HEK293 (cell line): ENCODE results near the gene NTRK3.
"Not testable (repeated sequence)": the region's sequence is repeated elsewhere in the genome, so short reads cannot be mapped to it uniquely, and the experiment has no call there.

Experiments used
- CTCF ChIA-PET: fragments of 350-600 bp; formaldehyde crosslinking; extraction: SDS; loops from one replicate; lab custom pipeline; 2021; ENCODE audit warnings: antibody characterized with exemption; lab: Yijun Ruan, JAX
- POLR2A ChIA-PET: fragments of 300-600 bp; formaldehyde crosslinking; extraction: SDS; loops from one replicate; lab custom pipeline; 2020; ENCODE audit warnings: antibody characterized with exemption, inconsistent platforms; lab: Yijun Ruan, JAX
- H3K27ac ChIP-seq: fragments of 200-500 bp; sonication (Bioruptor generic); 2 replicates; pipeline ENCODE4 v1.5.1; 2014; ENCODE audit warnings: low read depth, low read length, control low read depth, inconsistent platforms; ENCODE audit errors: extremely low read depth
- H3K36me3 ChIP-seq, 2 experiments: fragments of 200-500 bp in 1 of 2; sonication (Bioruptor generic) in 1 of 2; 1 replicate in 1 of 2; 2 replicates in 1 of 2; pipeline ENCODE4 v1.5.1; 2014 to 2017; ENCODE audit warnings: inconsistent platforms in 2 of 2, low read length in 2 of 2; ENCODE audit not compliant: control insufficient read depth in 2 of 2, insufficient read depth in 1 of 2
- H3K4me1 ChIP-seq: fragments of 200-500 bp; sonication (Bioruptor generic); 2 replicates; pipeline ENCODE4 v1.5.1; 2014; ENCODE audit warnings: mild to moderate bottlenecking, low read length, inconsistent platforms; ENCODE audit not compliant: control insufficient read depth, insufficient read depth
- H3K4me3 ChIP-seq: 2 replicates; pipeline ENCODE4 v1.5.1; 2011; ENCODE audit warnings: low read depth, mild to moderate bottlenecking, control low read depth, low read length, moderate library complexity
- H3K9me3 ChIP-seq: fragments of 200-500 bp; sonication (Bioruptor generic); 2 replicates; pipeline ENCODE4 v1.5.1; 2014; ENCODE audit warnings: low read depth, low read length, inconsistent platforms; ENCODE audit not compliant: control insufficient read depth, insufficient read depth
- FEZF1 ChIP-seq: fragments of 450-650 bp; formaldehyde crosslinking; IDR thresholded peaks from 2 replicates; pipeline ENCODE4 v1.5.1; 2016; ENCODE audit warnings: missing biosample characterization, missing genetic modification characterization
- MZF1 ChIP-seq: fragments of 450-650 bp; formaldehyde crosslinking; IDR thresholded peaks from 2 replicates; pipeline ENCODE4 v1.5.1; 2017; ENCODE audit warnings: missing biosample characterization, missing genetic modification characterization, borderline replicate concordance
- OVOL3 ChIP-seq: fragments of 450-650 bp; formaldehyde crosslinking; IDR thresholded peaks from 2 replicates; pipeline ENCODE4 v1.5.1; 2016; ENCODE audit warnings: missing biosample characterization, missing genetic modification characterization
- PRDM1 ChIP-seq: fragments of 450-650 bp; formaldehyde crosslinking; IDR thresholded peaks from 2 replicates; pipeline ENCODE4; 2016; ENCODE audit warnings: missing biosample characterization, missing genetic modification characterization
- SP2 ChIP-seq: fragments of 450-650 bp; formaldehyde crosslinking; IDR thresholded peaks from 2 replicates; pipeline ENCODE4 v1.5.1; 2016; ENCODE audit warnings: missing biosample characterization, missing genetic modification characterization
- TRIM28 ChIP-seq: IDR thresholded peaks from 2 replicates; pipeline ENCODE4 v1.6.1; 2011; ENCODE audit warnings: low read length, control low read depth, borderline replicate concordance
- YY2 ChIP-seq: fragments of 450-650 bp; formaldehyde crosslinking; IDR thresholded peaks from 2 replicates; pipeline ENCODE4 v1.5.1; 2016; ENCODE audit warnings: missing biosample characterization, missing genetic modification characterization
- ZFP69B ChIP-seq: fragments of 450-650 bp; formaldehyde crosslinking; IDR thresholded peaks from 2 replicates; pipeline ENCODE4 v1.5.1; 2016; ENCODE audit warnings: missing biosample characterization, missing genetic modification characterization
- ZNF10 ChIP-seq: fragments of 450-650 bp; formaldehyde crosslinking; IDR thresholded peaks from 2 replicates; pipeline ENCODE4 v1.5.1; 2017; ENCODE audit warnings: missing biosample characterization, missing genetic modification characterization
- ZNF121 ChIP-seq: fragments of 450-650 bp; formaldehyde crosslinking; IDR thresholded peaks from 2 replicates; pipeline ENCODE4 v1.5.1; 2016; ENCODE audit warnings: missing biosample characterization, missing genetic modification characterization
- ZNF155 ChIP-seq: fragments of 450-650 bp; formaldehyde crosslinking; IDR thresholded peaks from 2 replicates; pipeline ENCODE4 v1.5.1; 2016; ENCODE audit warnings: missing biosample characterization, missing genetic modification characterization
- ZNF341 ChIP-seq: fragments of 450-650 bp; formaldehyde crosslinking; IDR thresholded peaks from 2 replicates; pipeline ENCODE4; 2016; ENCODE audit warnings: low read depth, missing biosample characterization, missing genetic modification characterization
- ZNF37A ChIP-seq: fragments of 450-650 bp; IDR thresholded peaks from 2 replicates; pipeline ENCODE4 v1.5.1; 2018; ENCODE audit warnings: missing biosample characterization, missing genetic modification characterization
- ZNF488 ChIP-seq: fragments of 450-650 bp; formaldehyde crosslinking; IDR thresholded peaks from 2 replicates; pipeline ENCODE4 v1.5.1; 2016; ENCODE audit warnings: missing biosample characterization, missing genetic modification characterization
- ZNF501 ChIP-seq: fragments of 450-650 bp; formaldehyde crosslinking; IDR thresholded peaks from 2 replicates; pipeline ENCODE4 v1.5.1; 2016; ENCODE audit warnings: missing biosample characterization, missing genetic modification characterization
- ZNF560 ChIP-seq: fragments of 450-650 bp; formaldehyde crosslinking; IDR thresholded peaks from 2 replicates; pipeline ENCODE4 v1.5.1; 2017; ENCODE audit warnings: missing biosample characterization, missing genetic modification characterization, borderline replicate concordance
- ZNF571 ChIP-seq: fragments of 450-650 bp; formaldehyde crosslinking; IDR thresholded peaks from 2 replicates; pipeline ENCODE4 v1.5.0; 2017; ENCODE audit warnings: missing biosample characterization, missing genetic modification characterization
- ZNF610 ChIP-seq: fragments of 450-650 bp; formaldehyde crosslinking; IDR thresholded peaks from 2 replicates; pipeline ENCODE4 v1.5.1; 2016; ENCODE audit warnings: missing biosample characterization, missing genetic modification characterization, borderline replicate concordance
- ZNF623 ChIP-seq: fragments of 450-650 bp; formaldehyde crosslinking; IDR thresholded peaks from 2 replicates; pipeline ENCODE4 v1.5.1; 2016; ENCODE audit warnings: missing biosample characterization, missing genetic modification characterization
- ZNF658 ChIP-seq: fragments of 450-650 bp; formaldehyde crosslinking; IDR thresholded peaks from 2 replicates; pipeline ENCODE4; 2016; ENCODE audit warnings: missing biosample characterization, missing genetic modification characterization
- ZNF660 ChIP-seq: fragments of 450-650 bp; IDR thresholded peaks from 2 replicates; pipeline ENCODE4 v1.5.1; 2018; ENCODE audit warnings: missing biosample characterization, mild to moderate bottlenecking, missing genetic modification characterization
- ZNF785 ChIP-seq: fragments of 450-650 bp; formaldehyde crosslinking; IDR thresholded peaks from 2 replicates; pipeline ENCODE4 v1.5.1; 2016; ENCODE audit warnings: missing biosample characterization, missing genetic modification characterization
- ZNF837 ChIP-seq: fragments of 450-650 bp; formaldehyde crosslinking; IDR thresholded peaks from 2 replicates; pipeline ENCODE4 v1.5.1; 2016; ENCODE audit warnings: missing biosample characterization, missing genetic modification characterization
- ZSCAN16 ChIP-seq: fragments of 450-650 bp; formaldehyde crosslinking; IDR thresholded peaks from 2 replicates; pipeline ENCODE4 v1.5.1; 2016; ENCODE audit warnings: missing biosample characterization, missing genetic modification characterization
- ZSCAN4 ChIP-seq: fragments of 450-650 bp; formaldehyde crosslinking; IDR thresholded peaks from 2 replicates; pipeline ENCODE4 v1.5.1; 2017; ENCODE audit warnings: missing biosample characterization, missing genetic modification characterization

Gene NTRK3

GRCh38 chr15:88035381-88035780 is 221.2 kb downstream of the NTRK3 start:
- TF ChIP-seq FEZF1: no peak
- TF ChIP-seq MZF1 (tag by site-specific recombination): no peak
- TF ChIP-seq ZNF785 (tag by site-specific recombination): no peak
- no peak for TF ChIP-seq ZNF571
- no peak for TF ChIP-seq ZNF501 (tag by site-specific recombination)
- no peak for TF ChIP-seq ZNF37A (tag by site-specific recombination)
- no peak for TF ChIP-seq ZNF660 (tag by site-specific recombination)
- no peak for TF ChIP-seq ZNF560 (tag by site-specific recombination)
- TF ChIP-seq OVOL3 (tag by site-specific recombination): no peak
- TF ChIP-seq ZNF837 (tag by site-specific recombination): no peak
- no peak for TF ChIP-seq ZNF10
- TF ChIP-seq ZSCAN4: no peak
- TF ChIP-seq ZNF623 (tag by site-specific recombination): no peak
- TF ChIP-seq ZSCAN16 (tag by site-specific recombination): no peak
- Histone ChIP-seq H3K36me3 (no peaks in the 10 kb centered on the region), H3K9me3 (no peaks in the 10 kb centered on the region), H3K4me1 (no peaks in the 10 kb centered on the region), H3K4me3 (no peak overlapping the region), H3K27ac (no peak overlapping the region)
- ChIA-PET POLR2A (no interaction called here), CTCF (no interaction called here)

GRCh38 chr15:88033421-88033820 is 223.1 kb downstream of the NTRK3 start:
- H3K4me3 ChIP-seq, H3K27ac ChIP-seq, H3K4me1 ChIP-seq, H3K9me3 ChIP-seq, H3K36me3 ChIP-seq, POLR2A ChIA-PET: not testable (repeated sequence)
- CTCF ChIA-PET: interaction anchor here (0.6 to 0.9 kb wide), 2 partner anchors 8 to 310 kb away, joined by 3 read pairs; no protein-coding TSS in a partner anchor

- Histone ChIP-seq H3K36me3 (no peaks in the 10 kb centered on the region), H3K4me3 (no peak overlapping the region), H3K4me1 (no peaks in the 10 kb centered on the region), H3K27ac (no peak overlapping the region), H3K9me3 (no peaks in the 10 kb centered on the region)
- CTCF ChIA-PET: no interaction called here
- POLR2A ChIA-PET: no interaction called here
- TF ChIP-seq ZNF121 (tag by site-specific recombination) (no peak), ZFP69B (tag by site-specific recombination) (no peak), TRIM28 (no peak), ZNF658 (tag by site-specific recombination) (no peak), ZNF488 (no peak), ZNF341 (tag by site-specific recombination) (no peak), SP2 (tag by site-specific recombination) (no peak), PRDM1 (tag by site-specific recombination) (no peak), YY2 (tag by site-specific recombination) (no peak), ZNF610 (tag by site-specific recombination) (no peak), ZNF155 (no peak)
Observed at GRCh38 chr15:88032787-88033186, 223.8 kb downstream of the NTRK3 start.
